NCI-H1092 (cell line): ENCODE data around the gene EDA2R.

Experiments
- DNase-seq: peaks from one replicate; lab custom pipeline; 2025; lab: John Stamatoyannopoulos, UW

The EDA2R gene

GRCh38 chrX:66638591-66639500 lies at the start of gene EDA2R:
TSS of gene EDA2R (minus strand) at chrX:66639078. CDS start at chrX:66616020, 23,058 bp downstream.
- DNase-seq = no peak

- no peak for DNase-seq
Measured at GRCh38 chrX:66684196-66684595, 45.3 kb upstream of the EDA2R start.

- DNase-seq = no peak
Measured at GRCh38 chrX:66680451-66680850, 41.6 kb upstream of the EDA2R start.

- no peak for DNase-seq
Measured at GRCh38 chrX:66677430-66677829, 38.6 kb upstream of the EDA2R start.

GRCh38 chrX:66676990-66677389 lies 38.1 kb upstream of the EDA2R start:
- no peak for DNase-seq

GRCh38 chrX:66676413-66676812 lies 37.5 kb upstream of the EDA2R start:
- DNase-seq = no peak

- no peak for DNase-seq
Measured at GRCh38 chrX:66675541-66675940, 36.7 kb upstream of the EDA2R start.

GRCh38 chrX:66674506-66674905 lies 35.6 kb upstream of the EDA2R start:
- DNase-seq = no peak

- DNase-seq = no peak
Measured at GRCh38 chrX:66672106-66672505, 33.2 kb upstream of the EDA2R start.

- no peak for DNase-seq
Measured at GRCh38 chrX:66654411-66654810, 15.5 kb upstream of the EDA2R start.

- DNase-seq = no peak
Measured at GRCh38 chrX:66635360-66635759, 3.5 kb downstream of the EDA2R start.

- DNase-seq = no peak
Measured at GRCh38 chrX:66634272-66634671, 4.6 kb downstream of the EDA2R start.

GRCh38 chrX:66633541-66633940 lies 5.3 kb downstream of the EDA2R start:
- no peak for DNase-seq

GRCh38 chrX:66632981-66633380 lies 5.9 kb downstream of the EDA2R start:
- DNase-seq = no peak

- no peak for DNase-seq
Measured at GRCh38 chrX:66632473-66632872, 6.4 kb downstream of the EDA2R start.

- no peak for DNase-seq
Measured at GRCh38 chrX:66625525-66625924, 13.4 kb downstream of the EDA2R start.

- DNase-seq = no peak
Measured at GRCh38 chrX:66622209-66622608, 16.7 kb downstream of the EDA2R start.

- DNase-seq = no peak
Measured at GRCh38 chrX:66616944-66617343, 21.9 kb downstream of the EDA2R start.

- no peak for DNase-seq
Measured at GRCh38 chrX:66602381-66602938, 36.4 kb downstream of the EDA2R start.

GRCh38 chrX:66601522-66601921 lies 37.4 kb downstream of the EDA2R start:
- no peak for DNase-seq

- DNase-seq = no peak
Measured at GRCh38 chrX:66579219-66579618, 59.7 kb downstream of the EDA2R start.

GRCh38 chrX:66553973-66554372 lies 84.9 kb downstream of the EDA2R start:
- DNase-seq = no peak

- DNase-seq = no peak
Measured at GRCh38 chrX:66547847-66548369, 91.0 kb downstream of the EDA2R start.
